NCI-H146 treated with DMSO at 0.1 percent for 48 hours (cell line): Measurements from ENCODE around the gene CPB2.

Experiments
- DNase-seq: peaks from one replicate; lab custom pipeline; 2025; ENCODE audit not compliant: unreplicated experiment; lab: John Stamatoyannopoulos, UW

CPB2 gene

DNA sequence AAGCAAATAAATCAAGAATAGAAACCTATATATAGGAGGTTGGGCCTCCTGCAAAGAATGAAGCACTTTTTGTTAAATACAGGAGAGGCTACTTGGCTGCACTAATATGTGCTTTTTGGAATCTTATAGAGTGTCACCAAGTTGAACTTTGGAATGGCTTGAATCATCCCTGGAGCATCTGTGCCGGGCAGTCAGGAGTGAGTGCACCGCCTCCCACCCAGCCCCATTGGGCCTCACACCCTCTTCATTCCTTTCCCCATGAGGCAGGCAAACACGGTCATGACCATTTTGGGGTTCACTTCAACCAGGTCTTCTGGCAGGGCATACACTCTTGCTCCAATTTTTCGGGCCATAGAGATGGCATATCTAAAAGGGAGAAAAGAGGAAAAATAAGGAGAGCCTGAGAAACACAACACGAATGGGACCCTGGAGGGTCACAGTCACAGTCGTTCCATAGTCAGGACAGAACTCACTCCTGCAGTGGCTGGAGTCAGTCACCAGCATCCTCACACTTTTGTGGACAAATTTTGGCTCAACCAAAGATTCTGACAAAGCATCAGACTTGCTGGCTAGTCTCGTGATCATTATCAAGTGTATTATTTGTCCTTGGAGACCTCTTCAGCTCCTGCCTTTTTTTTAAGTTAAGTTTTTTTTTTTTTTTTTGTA, 22.7 kb upstream of the CPB2 start:
- no peak for DNase-seq

DNA sequence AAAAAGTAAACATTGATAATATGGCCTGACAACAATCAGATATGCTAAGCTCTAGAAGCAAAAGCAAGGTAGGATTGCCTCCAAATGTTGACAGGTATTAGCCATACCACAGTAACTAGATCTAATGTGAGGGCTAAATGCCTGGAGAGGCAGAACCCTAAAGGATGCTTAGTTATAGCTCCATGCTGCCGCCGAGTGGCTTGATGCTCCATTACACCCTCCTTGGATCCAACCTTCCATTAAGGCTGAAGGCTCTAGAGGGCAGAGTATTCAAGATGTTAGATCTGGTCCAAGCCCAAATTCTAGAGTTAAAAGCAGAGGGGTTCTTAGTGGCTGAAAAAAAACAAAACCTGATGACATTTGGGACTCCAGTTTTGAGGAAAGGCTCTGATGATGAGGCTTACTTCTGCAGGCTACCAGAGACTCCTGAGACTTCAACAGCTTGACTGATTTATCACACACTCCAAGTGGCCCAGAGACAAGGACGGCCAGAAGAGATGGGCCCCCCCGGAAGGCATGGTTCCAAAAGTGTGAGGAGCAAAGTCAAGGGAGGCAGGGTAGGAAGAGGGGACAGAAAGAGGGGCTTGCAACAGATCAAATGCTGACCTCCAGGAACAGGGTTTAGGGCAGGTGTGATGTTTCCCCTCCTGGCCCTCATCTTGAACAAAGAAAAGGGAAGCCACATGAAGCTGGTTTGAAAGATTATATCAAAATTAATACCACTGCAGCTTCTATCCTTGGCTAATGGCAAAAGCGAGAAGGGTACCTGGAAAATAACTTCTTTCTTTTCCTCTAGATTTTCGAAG, 21.9 kb upstream of the CPB2 start:
- peak; percentile 61 for DNase-seq

DNA sequence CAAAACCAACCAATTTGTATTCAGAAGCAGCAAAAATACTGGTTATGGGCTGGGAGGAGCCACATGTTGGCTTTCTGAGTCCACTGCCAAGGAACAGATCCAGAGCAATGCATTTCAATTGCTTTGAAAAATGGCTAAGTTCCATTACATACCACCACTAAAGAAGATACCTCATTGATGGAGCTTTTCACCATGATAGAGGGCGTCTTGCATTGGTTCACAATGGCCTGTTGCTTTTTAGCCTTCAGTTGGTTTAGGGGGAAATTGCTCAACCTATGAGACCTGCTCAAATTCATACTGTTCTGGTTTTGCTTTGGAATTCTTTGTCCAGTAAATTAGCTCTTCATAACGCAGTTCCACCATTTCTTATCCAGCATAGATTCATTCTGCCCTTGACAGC, 21.2 kb upstream of the CPB2 start:
- DNase-seq: no peak

DNA sequence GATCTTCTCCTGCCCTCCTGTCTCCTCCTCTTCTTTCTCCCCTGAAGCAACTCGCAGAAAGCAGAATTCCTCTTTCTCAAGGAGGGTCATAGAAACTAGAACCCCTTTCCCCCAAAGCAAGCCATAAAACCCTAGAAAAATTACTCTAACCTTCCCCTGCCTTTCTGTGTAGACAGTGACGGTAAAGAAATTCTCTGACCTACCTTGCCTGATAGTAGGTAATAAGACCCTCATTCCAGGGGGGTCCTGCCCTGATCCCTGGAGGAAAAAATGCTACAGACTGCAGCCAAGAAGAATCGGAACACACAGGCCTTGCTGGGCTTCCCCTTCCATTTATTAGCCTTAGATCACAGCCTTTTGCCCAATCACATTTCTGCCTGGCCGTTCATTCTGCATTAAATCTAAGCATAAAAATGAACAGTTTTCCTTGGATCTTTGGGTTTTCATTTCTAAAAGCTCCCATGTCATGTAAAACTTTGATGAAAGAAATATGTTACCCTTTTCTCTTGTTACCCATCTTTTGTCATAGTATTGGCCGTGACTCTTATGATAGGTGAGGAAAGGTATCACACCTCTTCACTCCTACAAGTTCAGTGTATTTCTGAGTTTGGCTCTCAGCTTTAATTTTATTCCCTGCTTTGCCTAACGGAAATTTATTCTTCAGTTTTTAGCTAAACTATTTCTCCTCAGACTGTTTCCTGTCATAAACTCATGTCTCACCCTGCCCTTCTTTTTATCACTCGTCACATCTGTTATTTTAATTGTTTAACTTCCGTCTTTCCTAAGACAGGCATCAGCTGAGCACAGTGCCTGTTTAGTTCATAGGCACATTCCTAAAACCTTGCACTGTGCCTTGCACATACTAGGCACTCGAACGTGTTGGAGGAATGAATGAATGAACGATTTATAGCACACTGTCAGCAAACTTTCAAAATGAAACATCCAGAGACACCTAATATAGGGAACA, 20.4 kb upstream of the CPB2 start:
- no peak for DNase-seq

DNA sequence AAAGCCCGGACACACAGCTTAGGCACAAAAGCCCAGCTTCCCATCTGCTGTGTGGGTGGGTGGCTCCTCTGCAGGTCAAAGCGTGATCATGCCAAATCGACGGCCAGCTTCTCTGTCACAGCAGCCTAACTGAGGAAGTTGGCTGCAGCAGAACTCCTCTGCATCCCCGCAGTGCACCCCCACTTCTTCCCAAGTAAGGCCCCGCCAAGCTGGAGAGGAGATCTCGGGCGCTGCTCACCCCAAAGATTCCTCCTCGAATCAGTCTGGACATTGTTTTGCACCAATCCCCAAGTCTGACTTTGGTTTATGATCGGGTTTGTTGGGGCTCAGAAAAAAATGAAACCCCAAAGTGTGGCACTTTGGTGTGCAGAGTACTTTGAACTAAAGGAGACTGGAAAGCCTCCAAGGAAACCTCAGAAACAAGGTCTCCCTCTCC, 19.7 kb upstream of the CPB2 start:
- DNase-seq: no peak

DNA sequence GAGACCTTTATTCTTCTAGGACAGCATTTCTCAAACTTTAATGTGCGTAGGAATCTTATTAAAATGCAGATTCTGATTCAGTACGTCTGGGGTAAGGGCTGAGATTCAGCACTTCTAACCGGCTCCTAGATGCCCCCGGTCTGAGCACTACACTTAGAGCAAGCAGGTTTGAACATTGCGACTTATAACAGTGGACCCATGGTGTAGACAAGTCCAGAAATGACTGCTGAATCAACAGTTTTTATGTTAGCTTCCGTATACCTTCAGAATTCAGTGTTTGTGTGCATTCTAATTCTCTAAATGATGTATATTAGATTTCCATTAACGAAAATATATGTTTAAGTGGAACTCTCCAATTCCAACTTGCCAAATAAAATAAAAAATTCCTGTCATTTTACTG, 17.5 kb upstream of the CPB2 start:
- DNase-seq: no peak

DNA sequence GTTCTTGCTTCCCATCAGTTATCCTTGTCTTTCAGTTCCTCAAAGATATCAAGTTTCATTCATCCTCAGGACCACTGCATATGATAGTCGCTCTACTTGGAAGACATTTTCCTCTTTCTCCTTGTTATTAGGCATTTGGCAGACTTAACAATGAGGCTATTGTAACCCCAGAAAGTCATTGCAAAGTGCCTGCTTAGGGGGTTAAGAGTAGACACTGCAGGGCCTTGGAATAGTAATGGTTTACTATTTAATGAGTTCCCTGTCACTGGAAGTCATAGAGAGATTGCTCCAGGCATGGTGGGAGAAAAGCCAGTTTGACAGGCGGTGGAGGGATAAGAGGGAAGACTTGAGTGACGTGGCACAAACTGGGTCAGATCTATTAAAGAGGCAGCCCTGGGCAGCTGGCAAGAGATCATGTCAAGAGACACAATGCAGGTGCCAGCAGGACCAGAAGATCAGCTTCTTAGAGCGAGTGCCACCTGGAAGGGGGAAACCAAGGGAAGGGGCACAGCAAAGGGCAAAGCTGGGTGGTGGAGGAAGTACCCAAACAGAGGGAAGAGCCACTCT, 16.8 kb upstream of the CPB2 start:
- no peak for DNase-seq

DNA sequence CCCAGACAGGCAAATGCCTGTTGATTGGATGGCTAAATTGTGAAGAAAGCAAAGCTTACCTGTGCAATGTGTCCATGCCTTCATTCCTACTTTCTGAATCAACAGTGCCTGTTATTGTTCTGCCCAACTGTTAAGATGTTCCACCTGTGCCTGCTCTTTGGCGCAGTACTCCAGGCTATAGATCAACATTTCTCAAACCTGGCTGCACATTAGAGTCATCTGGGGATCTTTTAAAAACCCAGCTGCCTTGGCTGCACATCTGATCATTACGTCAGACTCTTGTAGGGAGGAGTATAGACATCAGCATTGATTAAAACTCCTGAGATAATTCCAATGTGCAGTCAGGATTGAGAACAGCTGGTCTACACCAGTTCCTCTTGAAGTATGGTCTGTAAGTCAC, 16.2 kb upstream of the CPB2 start:
- DNase-seq: no peak

DNA sequence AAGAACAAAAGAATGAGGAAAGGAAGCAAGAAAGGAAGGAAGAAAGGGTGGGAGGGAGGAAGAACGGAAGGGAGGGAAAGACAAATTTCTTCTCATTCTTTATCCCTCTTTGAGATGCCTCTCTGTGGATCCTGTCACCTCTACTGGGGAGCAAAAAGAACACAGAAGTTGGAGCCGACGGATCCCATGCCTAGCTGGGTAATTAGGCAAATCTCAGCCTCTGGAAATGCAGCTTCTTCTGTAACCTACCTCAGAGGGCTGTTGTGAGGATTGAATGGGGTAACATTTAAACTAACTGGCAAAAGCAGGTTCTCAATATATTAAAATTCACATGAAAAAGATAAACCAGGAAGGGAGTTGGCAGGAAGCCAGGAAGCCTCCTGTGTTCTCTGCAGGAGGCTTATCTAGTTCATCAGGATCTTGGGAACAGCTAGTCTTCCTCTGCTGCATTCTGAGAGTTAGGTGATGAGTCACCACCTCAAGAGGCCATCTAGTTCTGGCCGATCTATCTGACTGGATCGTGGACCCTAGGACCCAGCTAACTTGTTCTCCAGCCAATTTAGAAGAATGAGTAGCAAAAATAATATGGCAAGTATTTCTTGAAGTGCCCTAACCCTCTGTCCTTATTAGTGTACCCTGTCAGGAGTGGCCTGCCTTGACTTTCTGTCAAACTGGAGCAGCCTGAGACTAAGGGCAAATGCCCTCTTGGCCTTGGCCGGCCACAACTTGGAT, 15.2 kb upstream of the CPB2 start:
- DNase-seq: peak; percentile 44

DNA sequence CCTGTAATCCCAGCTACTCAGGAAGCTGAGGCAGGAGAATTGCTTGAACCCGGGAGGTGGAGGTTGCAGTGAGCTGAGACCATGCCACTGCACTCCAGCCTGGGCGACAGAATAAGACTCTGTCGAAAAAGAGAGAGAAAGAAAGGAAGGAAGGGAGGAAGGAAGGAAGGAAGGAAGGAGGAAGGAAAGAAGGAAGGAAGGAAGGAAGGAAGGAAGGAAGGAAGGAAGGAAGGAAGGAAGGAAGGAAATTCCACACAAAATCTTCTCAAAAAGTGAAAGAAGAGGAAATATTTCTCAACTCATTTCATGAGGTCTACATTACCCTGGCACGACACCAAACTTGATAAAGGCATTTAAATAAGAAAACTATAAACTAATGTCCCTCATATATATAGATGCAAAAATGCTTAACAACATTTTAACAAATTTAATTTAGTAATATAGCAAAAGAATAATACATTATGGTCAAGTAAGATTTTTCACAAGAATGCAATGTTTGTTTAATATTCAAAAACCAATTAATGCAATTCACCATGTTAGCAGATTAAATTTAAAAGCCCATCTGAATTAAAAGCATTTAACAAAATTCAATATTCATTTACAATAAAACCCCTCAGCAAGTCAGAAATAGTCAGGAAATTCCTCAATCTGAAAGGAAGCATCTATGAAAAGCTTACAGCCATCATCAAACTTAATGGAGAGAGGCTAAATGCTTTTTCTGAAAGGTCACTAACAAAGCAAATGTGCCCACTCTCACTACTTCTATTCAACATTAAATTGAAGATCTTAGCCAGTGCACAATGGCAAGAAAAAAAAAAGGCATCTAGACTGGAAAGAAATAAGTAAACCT, 12.0 kb upstream of the CPB2 start:
- DNase-seq: no peak

DNA sequence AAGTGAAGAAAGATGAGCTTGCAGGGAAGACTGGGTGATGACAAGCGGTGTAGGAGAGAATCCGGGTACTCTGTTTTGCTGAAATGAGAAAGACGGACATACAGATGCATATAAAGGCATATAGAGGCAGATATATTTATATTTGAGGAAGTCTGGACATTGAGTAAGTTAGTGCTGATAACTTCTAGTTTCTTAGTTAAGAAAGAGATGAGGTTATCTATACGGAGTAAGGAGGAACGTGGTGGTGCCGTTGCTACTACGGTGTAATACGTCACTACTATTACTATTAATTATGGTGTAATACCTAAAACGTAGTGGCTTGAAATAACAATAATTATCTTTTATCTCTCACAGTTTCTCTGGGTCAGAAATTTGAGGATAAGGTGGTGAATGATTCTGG, 9.8 kb upstream of the CPB2 start:
- no peak for DNase-seq

DNA sequence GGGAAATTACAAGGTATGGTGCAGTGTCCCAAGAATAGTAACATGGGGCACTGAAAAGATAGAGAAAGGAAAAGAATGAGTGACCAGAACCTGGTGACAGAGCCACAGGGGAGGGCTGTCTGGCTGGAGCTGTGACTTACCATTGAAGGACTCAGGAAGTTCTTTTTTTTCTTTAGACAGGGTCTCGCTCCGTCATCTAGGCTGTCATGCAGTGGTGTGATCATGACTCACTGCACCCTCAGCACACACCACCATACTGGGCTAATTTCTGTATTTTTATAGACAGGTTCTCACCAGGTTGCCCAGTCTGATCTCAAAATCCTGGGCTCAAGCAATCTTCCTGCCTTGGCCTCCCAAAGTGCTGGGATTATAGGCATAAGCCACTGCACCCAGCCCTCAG, 8.8 kb upstream of the CPB2 start:
- DNase-seq: no peak

DNA sequence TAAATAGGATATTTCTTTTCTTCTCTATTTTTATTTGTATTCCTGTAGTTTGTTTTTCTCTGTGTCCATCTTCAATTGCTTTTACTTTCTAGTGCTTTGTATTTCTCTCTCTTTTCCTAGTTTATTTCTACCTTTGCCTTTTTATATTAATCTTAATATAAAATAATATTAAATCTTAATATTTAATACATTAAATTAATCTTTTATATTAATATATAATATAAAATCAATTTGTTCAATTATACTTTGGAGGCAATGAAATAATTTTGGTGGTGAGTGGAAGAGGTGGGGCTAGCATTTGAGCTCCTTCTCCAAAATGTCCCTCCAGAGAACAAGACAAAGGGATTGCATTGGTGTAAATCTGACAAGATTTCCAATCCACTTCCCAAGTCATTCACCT, 6.3 kb upstream of the CPB2 start:
- no peak for DNase-seq

DNA sequence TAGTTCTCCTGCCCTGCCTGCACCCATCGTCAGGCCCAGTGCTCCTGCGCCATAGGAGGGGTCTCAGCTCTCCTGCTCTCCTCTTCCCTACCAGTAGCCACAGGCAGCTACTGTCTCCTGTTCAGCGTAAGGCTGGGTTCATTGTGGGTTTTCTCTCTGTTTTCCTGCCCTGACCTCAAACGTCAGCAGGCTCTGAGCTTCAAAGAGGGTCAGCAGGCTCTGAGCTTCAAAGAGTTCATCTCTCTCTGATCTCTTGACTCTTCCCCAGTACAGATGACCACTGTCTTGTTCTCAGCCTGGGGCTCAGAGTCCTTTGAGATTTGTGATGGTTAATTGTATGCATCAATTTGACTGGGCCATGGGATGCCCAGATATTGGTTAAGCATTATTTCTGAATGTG, 4.6 kb upstream of the CPB2 start:
- no peak for DNase-seq

DNA sequence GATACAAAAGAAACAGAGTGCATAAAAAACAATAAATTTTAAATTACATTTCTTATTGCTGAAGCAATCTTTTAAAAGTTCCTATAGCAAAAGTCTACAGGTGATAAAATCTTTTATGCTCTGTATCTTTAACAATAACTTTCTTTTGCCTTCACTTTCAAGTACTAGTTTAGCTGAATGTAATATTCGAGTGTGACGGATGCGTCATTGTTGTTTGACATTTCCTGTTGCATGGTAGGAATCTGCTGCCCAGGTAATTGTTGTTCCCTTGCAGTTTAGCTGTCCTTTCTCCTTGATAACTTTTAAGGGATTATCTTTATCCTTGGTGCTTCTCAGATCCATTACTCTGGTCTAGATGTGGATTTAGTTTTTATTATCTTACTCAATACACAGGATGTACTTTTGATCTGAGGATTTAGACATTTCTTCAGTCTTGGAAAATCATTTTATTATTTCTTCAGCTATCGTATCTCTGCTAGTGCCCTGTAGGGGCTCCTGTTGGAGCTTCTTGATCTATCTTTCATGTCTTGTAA, 2.1 kb upstream of the CPB2 start:
- no peak for DNase-seq

DNA sequence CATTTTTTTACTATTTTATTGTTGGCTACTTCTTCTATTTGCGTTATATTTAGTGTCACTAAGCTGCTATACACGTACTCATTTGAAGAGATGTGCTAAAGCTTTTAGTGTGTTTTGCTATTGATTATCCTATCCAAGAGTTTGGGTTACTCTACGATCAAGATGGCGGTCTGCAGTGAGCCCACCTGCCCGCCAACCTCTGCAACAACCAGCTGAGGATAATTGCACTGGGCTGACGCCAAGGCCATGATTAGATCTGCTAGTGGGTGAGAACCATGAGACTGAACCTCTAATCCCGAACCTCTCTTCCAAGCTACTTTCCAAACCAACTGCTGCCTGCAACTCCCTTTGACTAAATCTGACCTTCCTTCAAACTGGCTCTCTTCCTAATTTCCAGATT, 1.8 kb downstream of the CPB2 start:
- no peak for DNase-seq

DNA sequence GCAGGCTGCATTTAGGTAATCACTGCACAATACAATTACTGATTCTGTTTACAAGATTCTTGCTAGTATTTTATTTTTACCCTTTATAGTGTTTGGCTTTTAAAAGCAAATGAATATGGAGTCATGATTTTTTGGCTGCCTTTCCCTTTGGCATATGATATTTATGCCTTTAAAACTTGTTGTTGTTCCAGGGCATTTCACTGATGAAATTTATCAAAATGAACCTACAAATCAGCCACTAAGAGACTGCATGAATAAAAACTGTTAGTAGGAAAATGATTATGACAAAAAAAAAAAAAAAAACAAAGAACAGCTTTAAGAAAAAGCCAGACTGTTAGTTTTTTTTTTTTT, 2.6 kb downstream of the CPB2 start:
- no peak for DNase-seq

DNA sequence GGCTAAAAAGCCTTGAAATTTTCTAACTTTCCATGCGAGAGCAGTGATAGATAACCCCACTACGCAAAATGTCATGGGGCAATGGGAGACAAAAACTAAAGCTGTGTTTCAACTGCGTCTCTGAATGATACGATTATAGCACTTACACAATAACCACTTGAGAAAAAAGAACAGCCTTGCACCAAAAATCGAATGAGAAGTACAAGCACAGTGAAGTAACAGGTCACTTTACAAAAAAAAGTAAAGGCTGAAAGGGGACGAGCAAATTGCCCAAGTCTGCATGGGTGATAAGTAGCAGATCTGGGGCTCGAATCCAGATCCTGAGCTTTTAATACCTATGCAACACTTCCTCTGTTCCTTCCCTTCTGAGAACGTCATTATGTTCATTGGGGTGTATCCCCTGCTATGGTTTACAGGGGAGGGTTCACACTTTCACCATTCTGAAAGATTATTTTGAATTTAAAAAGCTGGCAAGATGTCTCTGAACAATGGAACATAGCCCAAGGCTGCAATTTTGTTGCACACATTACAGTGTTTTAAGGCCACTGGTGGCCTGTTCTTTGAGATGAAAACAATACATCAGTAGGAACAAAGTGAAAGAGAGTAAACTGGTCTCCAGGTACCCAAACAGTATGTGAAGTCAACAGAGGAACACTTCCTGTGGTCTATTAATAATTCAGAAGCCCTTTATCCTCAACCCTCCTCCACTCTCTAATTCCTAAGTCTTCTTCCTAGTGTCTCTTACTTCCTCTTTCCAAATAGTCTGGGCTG, 3.2 kb downstream of the CPB2 start:
- no peak for DNase-seq

DNA sequence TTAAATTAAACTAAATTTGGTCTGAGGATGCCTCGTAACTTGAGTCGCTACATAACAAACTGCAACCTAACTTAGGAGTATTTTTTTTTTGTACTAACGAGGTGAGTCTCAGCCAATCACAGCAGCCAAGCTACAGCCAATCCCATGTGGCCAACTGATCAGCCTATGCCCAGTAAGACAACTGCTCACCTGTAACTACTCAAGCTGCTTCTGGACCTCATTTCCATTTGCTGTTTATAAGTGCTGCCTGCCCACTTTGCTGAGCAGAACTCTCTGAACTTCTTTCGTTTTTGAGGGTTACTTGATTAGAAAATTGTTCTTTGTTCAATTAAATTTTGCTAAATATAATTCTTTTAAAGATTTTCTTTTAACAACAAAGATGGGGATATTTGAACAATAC, 3.8 kb downstream of the CPB2 start:
- DNase-seq: no peak
